Measurements from ENCODE around the gene DRC7.
"Not testable (repeated sequence)": the region's sequence is repeated elsewhere in the genome, so short reads cannot be mapped to it uniquely, and the experiment has no call there.

Gene DRC7

GRCh38 chr16:57738844-57739243 lies 44.2 kb downstream of the DRC7 start:
- DNase-seq = no peak

- DNase-seq = no peak
Observed at GRCh38 chr16:57739756-57740422, 45.3 kb downstream of the DRC7 start.

GRCh38 chr16:57740423-57741071 lies 45.9 kb downstream of the DRC7 start:
- DNase-seq = no peak

GRCh38 chr16:57741660-57742191 lies 47.1 kb downstream of the DRC7 start:
- no peak for DNase-seq

- DNase-seq = no peak
Observed at GRCh38 chr16:57742543-57742942, 47.9 kb downstream of the DRC7 start.

GRCh38 chr16:57743458-57743857 lies 48.9 kb downstream of the DRC7 start:
- no peak for DNase-seq

- DNase-seq = no peak
Observed at GRCh38 chr16:57743886-57744641, 49.5 kb downstream of the DRC7 start.

- no peak for DNase-seq
Observed at GRCh38 chr16:57744642-57744903, 50.0 kb downstream of the DRC7 start.

GRCh38 chr16:57745768-57746167 lies 51.2 kb downstream of the DRC7 start:
- no peak for DNase-seq

GRCh38 chr16:57746316-57746715 lies 51.7 kb downstream of the DRC7 start:
- not testable (repeated sequence) for DNase-seq

- no peak for DNase-seq
Observed at GRCh38 chr16:57747091-57747490, 52.5 kb downstream of the DRC7 start.

GRCh38 chr16:57747496-57747895 lies 52.9 kb downstream of the DRC7 start:
- no peak for DNase-seq

GRCh38 chr16:57747996-57748395 lies 53.4 kb downstream of the DRC7 start:
- DNase-seq = no peak

- no peak for DNase-seq
Observed at GRCh38 chr16:57748596-57748995, 54.0 kb downstream of the DRC7 start.

- no peak for DNase-seq
Observed at GRCh38 chr16:57749101-57749692, 54.6 kb downstream of the DRC7 start.

- DNase-seq = no peak
Observed at GRCh38 chr16:57749856-57750452, 55.3 kb downstream of the DRC7 start.

GRCh38 chr16:57750796-57751538 lies 56.4 kb downstream of the DRC7 start:
- no peak for DNase-seq

- DNase-seq = no peak
Observed at GRCh38 chr16:57751539-57752202, 57.1 kb downstream of the DRC7 start.

- no peak for DNase-seq
Observed at GRCh38 chr16:57752203-57752580, 57.6 kb downstream of the DRC7 start.

GRCh38 chr16:57752581-57753447 lies 58.2 kb downstream of the DRC7 start:
- DNase-seq = no peak
